ENCODE results near the gene TAOK3.
"Not testable (repeated sequence)": the region's sequence is repeated elsewhere in the genome, so short reads cannot be mapped to it uniquely, and the experiment has no call there.

The TAOK3 gene

GRCh38 chr12:118372541-118373495 lies at the start of gene TAOK3:
Gene TAOK3 (minus strand): TSS chr12:118372907. CDS start chr12:118255567, 117,340 bp downstream.
- peak; percentile 98 for DNase-seq

- no peak for DNase-seq
Observed at GRCh38 chr12:118420673-118421072, 48.0 kb upstream of the TAOK3 start.

- no peak for DNase-seq
Observed at GRCh38 chr12:118418385-118419057, 45.8 kb upstream of the TAOK3 start.

GRCh38 chr12:118417942-118418341 lies 45.2 kb upstream of the TAOK3 start:
- DNase-seq, result no peak

- DNase-seq, result no peak
Observed at GRCh38 chr12:118409834-118410233, 37.1 kb upstream of the TAOK3 start.

- DNase-seq, result not testable (repeated sequence)
Observed at GRCh38 chr12:118408241-118408640, 35.5 kb upstream of the TAOK3 start.

- peak; percentile 2 for DNase-seq
Observed at GRCh38 chr12:118404876-118405521, 32.3 kb upstream of the TAOK3 start.

GRCh38 chr12:118402251-118402650 lies 29.5 kb upstream of the TAOK3 start:
- DNase-seq, result no peak

GRCh38 chr12:118398940-118399339 lies 26.2 kb upstream of the TAOK3 start:
- no peak for DNase-seq

- no peak for DNase-seq
Observed at GRCh38 chr12:118398524-118398923, 25.8 kb upstream of the TAOK3 start.

GRCh38 chr12:118397708-118398440 lies 25.2 kb upstream of the TAOK3 start:
- no peak for DNase-seq

- no peak for DNase-seq
Observed at GRCh38 chr12:118391836-118392235, 19.1 kb upstream of the TAOK3 start.

GRCh38 chr12:118391424-118391823 lies 18.7 kb upstream of the TAOK3 start:
- no peak for DNase-seq

GRCh38 chr12:118377884-118378470 lies 5.3 kb upstream of the TAOK3 start:
- peak; percentile 63 for DNase-seq

- no peak for DNase-seq
Observed at GRCh38 chr12:118377021-118377883, 4.5 kb upstream of the TAOK3 start.

- peak; percentile 87 for DNase-seq
Observed at GRCh38 chr12:118376089-118377020, 3.6 kb upstream of the TAOK3 start, which contains the start of gene SUDS3. Gene SUDS3 (plus strand): TSS chr12:118376555. CDS start chr12:118376692, 137 bp downstream.

- no peak for DNase-seq
Observed at GRCh38 chr12:118375348-118375747, 2.6 kb upstream of the TAOK3 start.

GRCh38 chr12:118374909-118375308 lies 2.2 kb upstream of the TAOK3 start:
- no peak for DNase-seq

- DNase-seq, result no peak
Observed at GRCh38 chr12:118374126-118374725, 1.5 kb upstream of the TAOK3 start.

- DNase-seq, result no peak
Observed at GRCh38 chr12:118373616-118374015, 909 bp upstream of the TAOK3 start.

Data from CD4-positive, alpha-beta T cell treated with Interferon gamma for 1 hour (primary cell).